HG03439 (cell line): ENCODE data around the gene ANKRD44.

Source experiments
- ATAC-seq: cut with Tn5 transposase; IDR thresholded peaks from one replicate; pipeline ENCODE4 v1.9.1; 2021; ENCODE audit warnings: mild to moderate bottlenecking, moderate library complexity; ENCODE audit not compliant: unreplicated experiment

Gene ANKRD44

DNA sequence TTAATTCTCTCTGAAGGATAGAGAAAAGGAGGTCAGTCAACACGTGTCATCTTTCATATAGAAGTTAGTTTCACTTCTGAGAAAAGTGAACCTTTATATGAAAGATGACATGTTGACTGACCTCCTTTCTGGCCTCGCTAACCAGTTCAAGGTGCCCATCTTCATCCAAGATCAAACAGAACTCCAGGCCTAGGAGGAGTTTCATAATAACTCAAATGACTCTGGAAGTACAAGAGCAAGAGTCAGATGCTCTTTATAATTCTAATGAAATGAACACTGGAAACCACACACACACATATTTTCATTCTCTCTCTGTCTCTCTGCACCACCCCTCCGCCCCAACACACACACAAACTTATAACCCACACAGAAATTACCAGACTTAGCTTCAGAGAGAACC lies 16.3 kb downstream of the ANKRD44 start:
- peak; percentile 50 for ATAC-seq

DNA sequence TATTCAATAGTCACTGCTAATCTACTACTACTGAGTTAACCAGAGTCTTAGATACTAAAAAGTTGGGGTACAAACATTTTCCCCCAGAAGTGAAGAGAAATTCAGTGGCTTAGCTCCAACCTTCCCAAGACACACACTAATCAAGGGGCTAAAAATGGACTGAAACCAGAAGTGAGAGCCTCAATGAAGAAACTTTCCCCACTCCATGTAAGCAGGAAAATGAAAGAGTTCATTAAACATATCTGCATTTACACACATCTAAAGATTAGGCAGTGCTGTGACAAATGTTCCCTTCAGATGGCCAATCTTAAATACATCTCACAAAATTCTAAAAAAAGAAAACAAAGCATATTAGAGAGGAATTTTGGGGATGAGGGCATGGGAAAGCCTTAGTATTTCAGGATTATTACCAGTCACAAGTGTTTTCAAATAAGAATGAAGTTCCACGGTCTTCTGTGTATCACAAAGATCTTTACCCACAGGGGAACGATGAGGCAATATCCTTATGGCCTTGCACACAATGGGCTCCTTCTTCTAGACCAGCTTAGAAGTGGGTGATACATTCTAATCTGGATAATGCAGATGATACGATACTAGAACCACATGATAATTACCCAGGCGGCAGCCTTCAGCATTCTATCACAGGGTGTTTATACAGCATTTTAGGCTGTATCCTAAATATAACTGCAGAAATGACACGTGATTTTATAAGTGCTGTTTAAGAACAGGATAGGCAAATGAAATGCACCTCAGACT lies 17.1 kb downstream of the ANKRD44 start:
- ATAC-seq, result peak; percentile 29

DNA sequence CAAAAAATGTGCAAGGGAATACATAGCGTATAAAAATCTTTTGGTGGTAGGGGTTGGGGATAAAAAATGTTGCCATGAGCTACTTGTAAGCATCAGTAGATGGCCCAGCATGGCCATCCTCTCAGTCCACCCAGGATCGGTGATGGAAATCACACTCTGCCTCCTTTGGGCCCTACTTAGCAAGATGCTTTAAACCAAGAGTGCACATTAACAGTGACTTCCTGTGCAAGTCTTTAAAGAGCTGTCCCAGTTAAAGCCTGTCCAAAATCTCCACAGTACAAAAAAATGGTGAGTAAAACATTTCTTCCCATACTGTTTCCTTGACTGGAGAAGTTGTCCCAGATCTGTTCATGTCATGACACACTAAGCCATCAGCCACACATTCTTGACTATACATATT lies 18.0 kb downstream of the ANKRD44 start:
- ATAC-seq, result no peak

DNA sequence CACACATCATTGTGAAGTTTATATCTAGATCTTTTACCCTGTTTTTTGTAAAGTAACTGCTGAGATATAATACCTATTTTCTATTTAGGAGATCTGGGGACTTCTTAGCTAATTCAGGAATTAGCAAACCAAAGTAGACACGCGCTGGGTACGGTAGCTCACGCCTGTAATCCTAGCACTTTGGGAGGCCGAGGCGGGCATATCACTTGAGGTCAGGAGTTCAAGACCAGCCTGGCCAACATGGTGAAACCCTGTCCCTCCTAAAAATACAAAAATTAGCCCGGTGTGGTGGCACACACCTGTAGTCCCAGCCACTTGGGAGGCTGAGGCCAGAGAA lies 23.0 kb downstream of the ANKRD44 start:
- peak; percentile 30 for ATAC-seq

DNA sequence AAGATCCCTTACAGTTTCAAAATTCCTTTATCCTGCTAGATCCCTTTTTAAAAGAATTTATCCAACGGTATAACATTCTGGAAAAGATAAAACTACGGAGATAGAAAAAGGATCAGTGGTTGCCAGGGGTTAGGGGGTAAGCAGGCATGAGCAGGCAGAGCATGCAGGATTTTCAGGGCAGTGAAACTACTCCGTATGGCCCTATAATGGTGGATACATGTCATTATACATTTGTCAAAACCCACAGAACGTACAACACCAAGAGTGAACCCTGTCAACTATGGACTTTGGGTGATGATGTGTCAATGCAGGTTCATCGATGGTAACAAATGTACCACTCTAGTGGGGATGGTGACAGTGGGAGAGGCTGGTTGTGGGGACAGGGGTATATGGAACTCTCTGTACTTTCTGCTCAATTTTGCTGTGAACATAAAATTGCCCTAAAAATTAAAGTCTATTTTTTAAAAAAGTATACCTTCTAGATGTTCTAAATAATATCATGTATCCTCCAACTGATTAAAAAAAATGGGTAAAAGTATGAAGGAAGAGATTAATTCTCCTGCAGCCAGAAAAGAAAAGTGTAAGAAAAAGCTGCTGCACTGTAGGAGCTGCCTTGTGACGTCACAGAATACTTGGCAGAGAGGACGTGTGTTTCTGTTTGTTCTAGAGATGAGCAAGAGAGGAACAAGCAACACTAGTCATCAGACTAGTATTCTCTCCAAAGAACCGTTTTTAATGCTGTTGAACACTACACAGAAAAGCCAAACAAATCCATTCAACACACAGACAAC lies 23.6 kb downstream of the ANKRD44 start:
- peak; percentile 96 for ATAC-seq

DNA sequence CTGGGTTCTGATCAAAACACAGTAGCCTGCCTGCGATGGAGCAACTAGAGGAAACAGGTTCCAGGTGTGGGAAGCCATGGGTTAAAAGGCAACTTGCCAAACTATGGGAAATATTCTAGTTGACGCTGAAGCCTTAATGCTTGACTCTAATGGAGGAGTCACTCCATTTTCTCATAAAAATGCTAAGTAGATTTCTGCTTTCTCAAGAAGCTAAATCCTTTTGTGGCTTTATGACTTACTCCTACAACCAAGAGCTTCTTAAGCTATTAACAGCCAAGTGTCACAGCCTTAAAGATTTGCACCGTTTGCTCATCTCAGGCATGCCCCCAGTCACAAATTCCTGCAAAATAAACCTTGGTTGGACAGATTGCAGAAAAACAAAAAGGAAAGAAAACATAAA lies 25.2 kb downstream of the ANKRD44 start:
- no peak for ATAC-seq

DNA sequence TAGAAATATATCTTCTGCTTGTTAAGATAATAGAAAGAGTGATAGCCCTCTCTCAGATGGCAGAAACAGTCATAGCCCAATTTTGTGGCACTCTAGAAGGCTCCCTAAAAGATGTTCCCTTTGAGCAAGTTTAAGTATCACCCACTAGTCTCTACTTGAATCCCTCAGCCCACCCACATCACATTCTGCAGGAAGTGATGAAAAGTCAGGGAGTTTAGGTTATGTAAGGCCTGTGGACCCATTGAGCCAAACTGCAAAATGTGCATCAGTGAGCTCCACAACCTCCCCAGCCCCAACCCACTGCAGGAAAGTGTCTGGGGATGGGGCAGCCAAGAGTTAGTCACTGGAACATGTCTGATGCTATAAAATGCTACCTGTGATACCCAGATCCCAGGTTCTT lies 25.6 kb downstream of the ANKRD44 start:
- ATAC-seq, result no peak

DNA sequence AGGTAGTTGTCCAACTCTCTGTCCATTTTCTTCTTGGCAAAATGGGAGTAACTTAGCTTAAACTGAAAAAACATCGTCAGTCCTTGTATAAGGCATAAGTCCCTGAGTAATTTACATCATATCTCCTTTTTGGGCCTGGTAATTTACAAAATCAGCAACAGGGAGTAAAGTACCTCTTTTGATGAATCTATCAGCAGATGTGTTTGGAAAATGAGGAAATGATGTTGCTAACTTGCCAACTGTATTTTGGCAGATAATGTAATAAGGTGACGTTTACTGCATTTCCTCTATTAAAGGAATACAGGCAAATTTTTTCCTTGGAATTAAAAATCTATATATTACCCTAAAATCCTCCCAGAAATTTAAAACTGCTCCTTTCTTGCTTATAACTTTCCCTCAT lies 29.2 kb downstream of the ANKRD44 start:
- no peak for ATAC-seq

DNA sequence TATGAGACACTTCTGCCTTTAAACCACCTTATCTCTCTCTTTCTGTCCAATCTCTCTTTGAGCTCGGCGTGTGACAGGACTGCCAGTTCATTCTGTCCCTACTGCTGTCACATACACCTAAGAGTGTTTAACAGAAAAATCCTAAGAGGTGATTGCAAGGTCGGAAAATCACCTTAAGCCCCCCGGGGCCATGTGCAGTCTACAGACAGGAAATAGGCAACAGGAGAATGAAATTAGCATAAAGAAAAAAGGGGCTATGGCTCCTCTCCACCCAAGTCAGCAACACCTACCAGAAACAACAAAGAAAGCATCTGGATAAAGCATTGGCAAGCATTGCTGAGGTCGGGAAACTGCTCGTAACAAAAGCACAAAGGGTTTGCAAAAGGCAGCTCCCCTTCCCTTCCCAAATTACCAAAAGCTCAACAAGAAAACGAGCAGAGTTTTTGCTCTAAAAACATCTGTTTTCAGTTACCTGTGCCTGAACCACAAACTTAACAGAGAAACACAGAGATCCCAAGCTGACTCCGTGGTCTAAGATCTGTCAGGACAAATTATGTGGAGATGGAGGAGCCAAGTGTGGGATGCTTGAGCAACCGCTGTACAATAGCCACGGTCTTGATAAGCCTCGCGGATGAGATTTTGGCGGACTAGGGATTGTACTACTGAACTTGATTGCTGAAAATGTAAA lies 30.4 kb downstream of the ANKRD44 start:
- ATAC-seq, result no peak

DNA sequence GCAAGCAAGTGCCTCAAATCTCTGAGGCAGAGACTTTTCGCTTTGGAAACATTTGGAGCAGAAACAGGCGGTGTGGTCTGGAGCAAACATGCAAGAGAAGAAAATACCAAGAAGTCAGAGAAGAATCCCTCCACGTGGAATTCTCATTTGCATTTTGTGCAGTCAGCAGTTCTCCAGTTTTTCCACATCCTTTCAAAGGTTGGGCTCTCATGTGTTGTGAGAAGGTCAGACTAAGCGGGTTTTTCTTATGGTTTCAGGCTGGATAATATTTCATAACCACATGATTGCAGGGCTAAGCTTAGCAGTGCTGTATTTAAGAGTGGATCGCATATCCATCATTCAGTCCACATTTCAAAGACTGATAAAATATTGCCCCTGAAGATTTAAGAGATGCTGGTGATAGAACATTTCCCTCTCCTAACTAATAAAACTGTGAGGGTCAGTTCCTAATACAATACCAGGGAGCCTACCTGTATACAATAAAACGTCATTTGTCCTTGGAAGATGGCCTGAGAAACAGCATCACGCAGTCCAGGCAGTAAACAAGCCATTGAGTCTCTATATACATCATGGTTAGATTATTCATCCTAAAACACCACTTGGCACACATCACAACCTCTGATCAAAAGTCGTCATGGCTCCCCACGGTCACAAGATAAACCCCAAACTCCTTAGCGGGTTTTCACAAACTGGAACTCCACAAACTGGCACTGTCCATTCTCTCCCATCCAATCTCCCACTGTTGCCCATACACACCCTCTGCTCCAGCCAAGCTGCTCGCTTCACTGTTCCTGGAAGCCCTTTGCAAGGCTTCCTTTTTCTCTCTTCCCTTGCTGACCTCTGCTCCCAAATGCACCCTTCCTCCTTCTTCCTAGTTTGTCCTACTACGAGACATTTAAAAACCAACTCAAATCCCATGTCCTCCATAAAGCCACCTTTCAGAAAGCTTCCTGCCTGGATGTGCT lies 31.5 kb downstream of the ANKRD44 start:
- no peak for ATAC-seq

DNA sequence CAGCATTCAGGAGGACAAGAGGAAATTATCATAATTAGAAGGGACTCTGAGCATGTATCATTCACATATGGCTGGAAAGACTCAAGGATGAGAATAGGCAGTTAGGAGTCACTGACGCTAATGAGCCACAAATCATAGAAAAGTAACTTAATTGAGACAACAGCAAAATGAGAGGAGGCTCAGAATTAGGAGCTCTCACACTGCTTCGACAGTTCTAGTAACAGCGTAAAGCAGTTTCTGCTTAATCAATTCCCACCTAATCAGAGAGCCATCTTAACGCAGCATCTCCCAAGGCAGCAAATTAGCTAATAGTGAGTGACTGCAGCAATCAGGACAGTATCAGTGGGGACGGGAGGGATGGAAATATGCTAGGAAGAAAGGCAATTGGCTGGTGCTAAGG lies 32.8 kb downstream of the ANKRD44 start:
- no peak for ATAC-seq

DNA sequence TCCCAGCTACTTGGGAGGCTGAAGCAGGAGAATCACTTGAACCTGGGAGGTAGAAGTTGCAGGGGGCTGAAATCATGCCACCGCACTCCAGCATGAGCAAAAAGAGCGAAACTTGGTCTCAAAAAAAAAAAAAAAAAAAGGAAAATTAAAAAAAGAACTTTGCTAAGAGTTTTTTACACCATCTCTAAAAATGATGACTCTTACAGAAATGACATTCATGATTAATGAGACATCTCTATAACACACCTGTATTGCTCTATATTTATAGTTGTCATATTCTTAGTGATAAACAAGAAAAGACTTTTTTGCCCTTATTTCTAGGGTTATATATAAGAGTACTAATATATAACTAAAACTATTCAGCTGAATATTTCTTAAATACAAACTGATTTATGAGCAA lies 34.4 kb downstream of the ANKRD44 start:
- ATAC-seq, result no peak

DNA sequence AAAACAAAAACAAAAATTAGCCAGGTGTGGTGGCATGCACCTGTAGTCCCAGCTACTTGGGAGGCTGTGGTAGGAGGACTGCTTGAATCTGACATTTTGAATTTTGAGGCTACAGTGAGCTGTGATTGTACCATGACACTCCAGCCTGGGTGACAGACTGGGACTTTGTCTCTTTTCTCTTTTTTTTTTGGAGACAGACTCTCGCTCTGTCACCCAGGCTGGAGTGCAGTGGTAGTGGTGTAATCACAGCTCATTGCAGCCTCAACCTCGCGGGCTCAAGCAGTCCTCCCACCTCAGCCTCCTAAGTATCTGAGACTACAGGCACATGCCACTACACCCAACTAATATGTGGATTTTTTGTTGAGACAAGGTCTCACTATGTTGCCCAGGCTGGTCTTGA lies 35.6 kb downstream of the ANKRD44 start:
- ATAC-seq, result no peak

DNA sequence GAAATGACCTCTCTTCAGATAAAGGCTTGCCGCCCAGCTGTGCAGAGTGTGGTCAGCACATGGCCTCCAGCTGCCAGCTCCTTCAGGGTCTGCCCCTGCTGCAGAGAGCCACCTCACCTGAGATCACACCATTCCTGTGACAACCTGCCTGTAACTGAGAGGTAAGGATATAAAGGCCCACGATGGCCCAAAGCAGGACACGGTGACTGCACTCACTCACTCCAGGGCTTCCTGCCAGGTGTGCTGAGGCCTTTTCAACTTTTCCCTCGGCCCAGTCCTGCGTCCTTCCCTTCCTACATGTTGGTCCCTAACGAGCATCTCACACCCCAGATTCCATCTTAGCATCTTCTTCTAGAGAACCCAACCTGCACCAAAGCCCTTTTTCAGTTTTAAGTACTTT lies 36.2 kb downstream of the ANKRD44 start:
- no peak for ATAC-seq

DNA sequence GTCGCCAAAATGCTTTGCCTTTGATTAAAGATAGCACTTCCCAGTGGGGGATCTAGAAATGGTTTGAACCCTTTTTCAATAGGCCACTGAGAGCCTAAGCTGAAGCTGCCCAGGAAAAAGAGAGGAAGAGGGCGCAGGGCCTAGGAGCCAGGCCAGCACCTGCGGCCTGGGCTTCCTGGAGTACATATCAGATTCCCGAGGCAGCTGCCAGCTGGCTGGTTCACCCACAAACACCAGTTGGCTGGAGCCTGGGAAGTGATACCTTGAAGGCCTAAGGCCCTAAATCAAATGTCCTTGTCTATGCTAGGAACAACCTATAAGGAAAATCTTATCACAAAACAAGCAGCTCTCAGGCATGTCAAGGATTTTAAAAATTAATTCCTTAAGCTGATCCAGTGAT lies 37.1 kb downstream of the ANKRD44 start:
- ATAC-seq, result no peak

DNA sequence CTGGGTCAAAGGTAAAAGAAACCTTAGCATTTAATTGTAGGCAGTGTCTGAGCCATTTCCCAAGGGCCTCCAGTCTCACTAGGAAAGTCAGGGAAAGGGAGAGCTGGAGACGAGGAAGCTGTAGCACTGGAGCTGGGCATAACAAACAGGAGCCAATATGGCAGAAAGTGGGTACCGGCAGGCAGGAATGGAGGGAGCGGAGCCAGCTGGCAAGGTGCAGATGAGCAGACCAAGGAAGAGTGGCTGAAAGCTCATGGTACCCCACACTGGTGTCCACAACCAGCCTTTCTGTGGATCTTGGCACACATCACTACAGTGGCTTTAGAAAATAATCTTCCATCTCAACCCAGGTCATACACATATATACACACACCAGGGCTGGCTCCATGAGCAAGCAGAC lies 40.0 kb downstream of the ANKRD44 start:
- ATAC-seq, result no peak

DNA sequence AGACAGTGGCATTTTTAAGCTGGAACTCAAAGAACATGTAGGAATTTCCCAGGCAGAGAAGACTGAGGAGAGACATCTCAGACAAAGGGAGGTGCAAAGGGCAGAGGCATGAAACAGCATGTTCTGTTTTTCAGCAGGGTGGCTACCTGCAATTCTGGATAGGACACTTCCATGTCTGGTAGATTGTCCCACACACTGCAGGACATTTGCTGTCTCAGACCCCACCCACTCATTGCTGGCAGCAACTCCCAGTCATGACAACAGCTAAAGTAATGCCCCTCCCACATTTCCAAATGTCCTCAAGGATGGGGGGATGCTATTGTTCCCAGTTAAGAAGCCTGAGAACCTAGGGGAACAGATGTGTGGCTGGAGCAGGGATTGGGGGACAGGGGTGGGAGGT lies 40.8 kb downstream of the ANKRD44 start:
- ATAC-seq, result no peak

DNA sequence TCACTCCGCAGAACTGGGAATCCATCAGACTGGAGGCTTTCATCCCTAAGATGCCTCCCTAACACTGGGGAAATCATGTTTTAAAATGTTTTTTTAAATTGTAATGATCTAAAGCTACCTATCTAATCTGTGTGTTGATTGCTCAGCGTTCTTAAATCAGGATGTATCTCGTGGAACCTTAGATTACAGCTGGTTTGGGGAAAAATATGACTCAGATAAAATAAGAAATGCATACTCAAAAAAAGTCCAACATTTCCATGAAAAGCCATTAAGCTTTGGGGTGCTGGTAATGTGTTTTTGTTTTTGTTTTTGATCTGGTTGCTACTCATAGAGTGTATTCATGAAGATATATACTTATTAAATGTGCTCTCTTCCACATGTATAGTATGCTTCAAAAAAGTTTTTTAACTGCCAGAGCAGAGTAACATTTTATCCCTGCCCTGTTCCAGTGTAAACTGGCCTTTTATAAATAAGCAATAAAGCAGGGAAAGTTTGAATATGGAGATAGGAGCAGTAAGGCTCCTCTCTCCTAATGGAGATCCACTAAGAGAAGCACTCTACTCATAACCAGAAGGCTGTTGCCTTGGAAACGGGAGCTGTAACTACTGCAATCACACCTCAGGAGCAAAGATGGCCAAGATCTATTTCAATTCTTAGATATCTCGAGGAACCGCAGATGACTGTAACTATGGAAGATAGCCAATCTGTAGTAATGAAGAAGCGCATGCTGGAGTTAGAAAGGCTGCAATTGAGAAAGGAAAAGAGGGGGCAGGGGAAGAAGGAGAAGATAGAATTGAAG lies 41.6 kb downstream of the ANKRD44 start:
- ATAC-seq, result peak; percentile 66

DNA sequence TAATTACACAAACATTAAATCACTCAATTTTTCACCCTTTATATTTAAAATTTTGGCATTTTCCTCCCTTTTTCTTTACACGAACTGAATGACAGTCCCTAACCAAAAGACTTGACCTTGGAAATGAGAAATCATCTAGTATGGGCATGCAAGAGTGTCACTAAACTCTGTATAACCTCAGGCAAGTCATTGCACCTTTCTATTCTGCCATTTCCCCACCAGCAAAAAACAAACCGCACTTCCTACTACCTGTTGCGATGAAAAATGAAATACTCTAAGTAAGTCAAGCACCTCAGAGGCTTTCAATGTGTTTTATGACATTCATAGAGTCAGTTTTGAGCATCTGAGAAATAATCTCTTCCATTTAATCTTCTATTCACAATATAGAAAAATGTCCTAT lies 44.1 kb downstream of the ANKRD44 start:
- no peak for ATAC-seq

DNA sequence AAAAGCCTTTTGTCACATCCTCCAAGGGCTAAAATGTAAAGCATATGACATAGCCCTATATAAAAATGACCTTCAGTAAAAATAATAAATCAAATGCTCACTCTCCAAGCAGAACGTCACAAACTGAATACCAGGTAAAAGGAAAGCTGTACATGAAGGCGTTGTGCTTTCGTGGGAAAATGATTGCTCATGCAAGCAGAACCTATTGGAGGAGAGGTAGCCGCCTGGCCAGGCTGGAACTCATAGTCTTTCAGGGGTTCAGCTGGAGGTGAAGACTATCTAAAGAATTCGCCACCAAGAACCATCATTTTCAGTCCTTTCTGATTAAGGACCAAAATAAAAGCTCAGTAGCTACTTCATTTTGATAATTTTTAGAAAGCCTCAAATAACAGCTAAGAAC lies 44.7 kb downstream of the ANKRD44 start:
- no peak for ATAC-seq
